Progenitor cell of endocrine pancreas (in vitro differentiated cells): ENCODE data around the gene PSMB11. TPM values are rescaled to one million over a fixed set of nuclear protein-coding genes. Genes with fewer than 3 reads are reported as not detected.

Experiments used
- DNase-seq: peaks from one replicate; pipeline ENCODE4 v3.0.0; 2021; ENCODE audit warnings: low spot score; ENCODE audit not compliant: unreplicated experiment
- H3K27ac Mint-ChIP-seq: 2 replicates; pipeline ENCODE4 v1.8.0; 2021; ENCODE audit warnings: mild to moderate bottlenecking, moderate library complexity, mixed read lengths
- H3K27me3 Mint-ChIP-seq: 2 replicates; pipeline ENCODE4 v1.8.0; 2021; ENCODE audit warnings: mixed read lengths
- H3K36me3 Mint-ChIP-seq: 2 replicates; pipeline ENCODE4 v1.8.0; 2022; ENCODE audit warnings: mixed read lengths; ENCODE audit not compliant: insufficient read depth
- H3K4me1 Mint-ChIP-seq: 2 replicates; pipeline ENCODE4 v1.8.0; 2021; ENCODE audit warnings: low read depth, mixed read lengths
- H3K4me3 Mint-ChIP-seq: 2 replicates; pipeline ENCODE4 v1.8.0; 2021; ENCODE audit warnings: low read depth, mild to moderate bottlenecking, moderate library complexity, mixed read lengths
- H3K9me3 Mint-ChIP-seq: 2 replicates; pipeline ENCODE4 v1.8.0; 2021; ENCODE audit warnings: low read depth, mixed read lengths
- total RNA-seq: library from RNA; stranded (reverse); gene quantifications from 2 replicates; pipeline ENCODE4 v1.2.1, GENCODE V29; 2021
- TF ChIP-seq, protein P1 (sequence below): fragments of 200-600 bp; sonication (generic); IDR thresholded peaks from one replicate; pipeline ENCODE4 v1.5.0; 2021; ENCODE audit warnings: antibody characterized with exemption, mild to moderate bottlenecking; ENCODE audit not compliant: unreplicated experiment

The PSMB11 gene
- total RNA-seq, 1 donor from 2014 or later = not detected

- peaks cover 27% of the 10 kb centered on the region for H3K36me3 Mint-ChIP-seq
- no peaks in the 10 kb centered on the region for H3K9me3 Mint-ChIP-seq
- no peaks in the 10 kb centered on the region for H3K4me1 Mint-ChIP-seq
- TF ChIP-seq, protein P1, sequence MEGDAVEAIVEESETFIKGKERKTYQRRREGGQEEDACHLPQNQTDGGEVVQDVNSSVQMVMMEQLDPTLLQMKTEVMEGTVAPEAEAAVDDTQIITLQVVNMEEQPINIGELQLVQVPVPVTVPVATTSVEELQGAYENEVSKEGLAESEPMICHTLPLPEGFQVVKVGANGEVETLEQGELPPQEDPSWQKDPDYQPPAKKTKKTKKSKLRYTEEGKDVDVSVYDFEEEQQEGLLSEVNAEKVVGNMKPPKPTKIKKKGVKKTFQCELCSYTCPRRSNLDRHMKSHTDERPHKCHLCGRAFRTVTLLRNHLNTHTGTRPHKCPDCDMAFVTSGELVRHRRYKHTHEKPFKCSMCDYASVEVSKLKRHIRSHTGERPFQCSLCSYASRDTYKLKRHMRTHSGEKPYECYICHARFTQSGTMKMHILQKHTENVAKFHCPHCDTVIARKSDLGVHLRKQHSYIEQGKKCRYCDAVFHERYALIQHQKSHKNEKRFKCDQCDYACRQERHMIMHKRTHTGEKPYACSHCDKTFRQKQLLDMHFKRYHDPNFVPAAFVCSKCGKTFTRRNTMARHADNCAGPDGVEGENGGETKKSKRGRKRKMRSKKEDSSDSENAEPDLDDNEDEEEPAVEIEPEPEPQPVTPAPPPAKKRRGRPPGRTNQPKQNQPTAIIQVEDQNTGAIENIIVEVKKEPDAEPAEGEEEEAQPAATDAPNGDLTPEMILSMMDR = no peak
- H3K27ac Mint-ChIP-seq = no peak overlapping the region
- H3K4me3 Mint-ChIP-seq = no peak overlapping the region
- DNase-seq = no peak
- no peaks in the 10 kb centered on the region for H3K27me3 Mint-ChIP-seq
Observed at GRCh38 chr14:23080474-23080873, 38.5 kb downstream of the PSMB11 start.

- H3K27ac Mint-ChIP-seq = no peak overlapping the region
- H3K27me3 Mint-ChIP-seq = no peaks in the 10 kb centered on the region
- H3K4me1 Mint-ChIP-seq = no peaks in the 10 kb centered on the region
- no peaks in the 10 kb centered on the region for H3K9me3 Mint-ChIP-seq
- H3K36me3 Mint-ChIP-seq = peaks cover 20% of the 10 kb centered on the region
- no peak for DNase-seq
- H3K4me3 Mint-ChIP-seq = no peak overlapping the region
- TF ChIP-seq, protein P1 = no peak
Observed at GRCh38 chr14:23085458-23085857, 43.4 kb downstream of the PSMB11 start.

- Mint-ChIP-seq H3K9me3 (no peaks in the 10 kb centered on the region), H3K27ac (no peak overlapping the region), H3K27me3 (no peaks in the 10 kb centered on the region), H3K4me1 (no peaks in the 10 kb centered on the region), H3K36me3 (peaks cover 17% of the 10 kb centered on the region), H3K4me3 (no peak overlapping the region)
- TF ChIP-seq, protein P1 = no peak
- no peak for DNase-seq
Observed at GRCh38 chr14:23086565-23086964, 44.6 kb downstream of the PSMB11 start.

DNA sequence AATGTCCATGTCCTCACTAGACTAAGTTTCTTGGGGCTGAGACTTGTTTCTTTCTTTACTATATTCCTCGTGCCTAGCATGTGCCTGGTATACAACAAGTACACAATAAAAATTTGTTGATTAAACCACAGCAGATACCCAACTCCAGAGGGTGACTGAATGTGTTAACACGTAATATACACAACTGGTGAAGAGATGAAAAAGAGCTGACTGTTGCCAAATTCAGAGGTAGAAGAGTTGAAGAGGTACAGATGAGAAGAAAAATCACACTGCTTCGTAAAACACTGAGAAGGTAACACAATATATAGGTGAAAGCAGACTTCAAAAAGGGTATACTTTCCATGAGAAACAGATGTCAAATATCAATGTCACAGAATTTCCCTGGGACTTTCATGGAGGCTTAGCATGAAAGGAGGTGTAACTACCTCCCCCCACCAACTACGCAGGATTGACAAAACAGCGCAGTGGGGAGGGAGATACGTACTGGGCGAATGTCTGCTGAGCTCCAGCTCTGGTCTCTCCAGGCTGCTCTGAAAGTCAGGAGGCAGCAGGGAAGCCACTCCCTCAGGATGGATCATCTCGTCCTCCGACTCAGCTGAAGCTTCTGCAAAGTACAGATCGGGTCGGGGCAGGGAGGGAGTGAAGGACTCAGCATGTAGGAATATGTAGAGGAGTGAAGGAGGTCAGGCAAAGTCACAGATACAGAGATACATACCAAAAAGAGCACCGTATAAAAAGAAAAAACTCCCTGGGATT, 47.7 kb downstream of the PSMB11 start:
- Mint-ChIP-seq H3K4me1 (peaks cover 8% of the 10 kb centered on the region), H3K4me3 (no peak overlapping the region), H3K9me3 (no peaks in the 10 kb centered on the region), H3K27ac (no peak overlapping the region), H3K27me3 (no peaks in the 10 kb centered on the region), H3K36me3 (peaks cover 19% of the 10 kb centered on the region)
- TF ChIP-seq, protein P1 = no peak
- DNase-seq = no peak

DNA sequence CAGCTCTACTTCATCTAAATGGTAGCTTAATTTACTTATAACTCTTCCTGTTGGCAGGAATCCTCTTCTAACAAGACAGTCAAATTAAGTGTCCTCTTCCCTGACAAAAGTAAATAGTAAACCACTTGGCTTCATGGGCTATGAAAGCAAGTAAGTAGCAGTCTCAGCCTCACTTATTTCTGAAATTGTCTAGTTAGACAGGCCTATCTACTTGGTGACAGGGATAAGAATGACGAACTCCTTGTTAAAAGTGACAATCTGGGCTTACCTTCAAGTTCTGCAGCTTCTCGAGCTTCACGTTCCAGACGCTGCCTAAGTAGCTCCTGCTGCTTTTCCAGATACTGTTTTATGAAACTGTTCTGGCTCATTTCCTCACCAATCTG, 48.2 kb downstream of the PSMB11 start:
- Mint-ChIP-seq H3K27ac (no peak overlapping the region), H3K4me3 (no peak overlapping the region), H3K36me3 (peaks cover 18% of the 10 kb centered on the region), H3K4me1 (peaks cover 8% of the 10 kb centered on the region), H3K27me3 (no peaks in the 10 kb centered on the region), H3K9me3 (no peaks in the 10 kb centered on the region)
- DNase-seq = no peak
- TF ChIP-seq, protein P1 = no peak
